ENCODE measurements around the gene SUCLG2. TPM values are rescaled to one million over a fixed set of nuclear protein-coding genes. Genes with fewer than 3 reads are reported as not detected.

SUCLG2 gene
- total and polyA plus RNA-seq, 9 of the 15 experiments (the other 6 are each of a cell fraction or from before 2014, with no cell fraction given) = 10.1 to 41.4 (median 29.0) TPM

GRCh38 chr3:67431887-67432286 lies 222.5 kb downstream of the SUCLG2 start:
- Histone ChIP-seq H3K9ac (ENCODE audit: insufficient read depth in 1 of 2, low read depth in 2 of 2, low read length in 2 of 2) (no peak overlapping the region), H4K20me1 (replicated peaks; ENCODE audit: control insufficient read depth, insufficient read depth, low read length) (no peaks in the 10 kb centered on the region), H3K79me2 (ENCODE audit: control insufficient read depth, insufficient read depth, low read length) (no peaks in the 10 kb centered on the region), H3K36me3 (ENCODE audit: control insufficient read depth, insufficient read depth, low read length) (no peaks in the 10 kb centered on the region), H3K4me3 (no peak overlapping the region), H3K4me2 (ENCODE audit: insufficient read depth, low read length) (no peak overlapping the region), H3K27me3 (ENCODE audit: control insufficient read depth in 2 of 2, insufficient read depth in 2 of 2, low read length in 2 of 2) (no peaks in the 10 kb centered on the region), H3K27ac (ENCODE audit: extremely low read depth, low read depth, low read length) (no peak overlapping the region), H3K9me1 (ENCODE audit: control insufficient read depth, insufficient read depth, low read length) (no peaks in the 10 kb centered on the region), H2AFZ (ENCODE audit: low read depth, low read length) (no peak overlapping the region), H3K9me3 (replicated peaks; ENCODE audit: control insufficient read depth, insufficient read depth, low read depth, low read length) (no peaks in the 10 kb centered on the region), H3K4me1 (replicated peaks in 1 of 2; ENCODE audit: control insufficient read depth in 2 of 2, insufficient read depth in 2 of 2, low read length in 2 of 2) (no peaks in the 10 kb centered on the region)
- POLR2A ChIA-PET = no interaction called here
- no peak for ATAC-seq
- no TSS peak for BruUV-seq (replicated peaks)
- intact Hi-C loops (cut with micrococcal nuclease) = no loop called here
- CTCF ChIA-PET (ENCODE audit: low intra/inter-chr PET ratio) = no interaction called here
- in situ Hi-C loops (cut with MboI) = no loop called here
- DNase-seq (ENCODE audit: extremely low read depth in 1 of 4, low spot score in 3 of 4) = no peak
- no peak for FAIRE-seq
- WGBS (ENCODE audit: insufficient coverage, low coverage, missing lambda C conversion rate) = 71% methylated on average over 1 of the region's 1 CpG
- TF ChIP-seq MTA2 (IDR thresholded peaks at IDR 0.05; ENCODE audit: low read depth) (no peak), RAD51 (IDR thresholded peaks at IDR 0.05; ENCODE audit: borderline replicate concordance, low read depth) (no peak), REST (IDR thresholded peaks at IDR 0.05; ENCODE audit: borderline replicate concordance) (no peak), REST (CRISPR knock-in tag; IDR thresholded peaks at IDR 0.05; ENCODE audit: low read depth) (no peak), HINFP (tag; conservative IDR thresholded peaks at IDR 0.05; ENCODE audit: low read depth) (no peak), TFAM (CRISPR knock-in tag; conservative IDR thresholded peaks at IDR 0.05) (no peak), FOXP1 (CRISPR knock-in tag; IDR thresholded peaks at IDR 0.05) (no peak), ZNF217 (CRISPR knock-in tag; IDR thresholded peaks at IDR 0.05) (no peak), ARID3A (IDR thresholded peaks at IDR 0.05; ENCODE audit: borderline replicate concordance, low read depth, low read length) (no peak), GABPB2 (CRISPR knock-in tag; conservative IDR thresholded peaks at IDR 0.05) (no peak)

All from K562 (cell line).